Measurements from ENCODE around the gene TMEM208.

- TF ChIP-seq USF2 (IDR thresholded peaks at IDR 0.05), result no peak
- TF ChIP-seq JUNB (IDR thresholded peaks at IDR 0.05), result no peak
- TF ChIP-seq BHLHE40 (IDR thresholded peaks at IDR 0.05; ENCODE audit: low read depth, low read length), result no peak
- no peak for TF ChIP-seq EP300 (IDR thresholded peaks at IDR 0.05)
- TF ChIP-seq, protein P1, sequence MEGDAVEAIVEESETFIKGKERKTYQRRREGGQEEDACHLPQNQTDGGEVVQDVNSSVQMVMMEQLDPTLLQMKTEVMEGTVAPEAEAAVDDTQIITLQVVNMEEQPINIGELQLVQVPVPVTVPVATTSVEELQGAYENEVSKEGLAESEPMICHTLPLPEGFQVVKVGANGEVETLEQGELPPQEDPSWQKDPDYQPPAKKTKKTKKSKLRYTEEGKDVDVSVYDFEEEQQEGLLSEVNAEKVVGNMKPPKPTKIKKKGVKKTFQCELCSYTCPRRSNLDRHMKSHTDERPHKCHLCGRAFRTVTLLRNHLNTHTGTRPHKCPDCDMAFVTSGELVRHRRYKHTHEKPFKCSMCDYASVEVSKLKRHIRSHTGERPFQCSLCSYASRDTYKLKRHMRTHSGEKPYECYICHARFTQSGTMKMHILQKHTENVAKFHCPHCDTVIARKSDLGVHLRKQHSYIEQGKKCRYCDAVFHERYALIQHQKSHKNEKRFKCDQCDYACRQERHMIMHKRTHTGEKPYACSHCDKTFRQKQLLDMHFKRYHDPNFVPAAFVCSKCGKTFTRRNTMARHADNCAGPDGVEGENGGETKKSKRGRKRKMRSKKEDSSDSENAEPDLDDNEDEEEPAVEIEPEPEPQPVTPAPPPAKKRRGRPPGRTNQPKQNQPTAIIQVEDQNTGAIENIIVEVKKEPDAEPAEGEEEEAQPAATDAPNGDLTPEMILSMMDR (IDR thresholded peaks at IDR 0.05), result no peak
- TF ChIP-seq NR3C1 (IDR thresholded peaks at IDR 0.05), result no peak
- no peak for TF ChIP-seq HOXA7 (CRISPR knock-in tag; IDR thresholded peaks at IDR 0.05)
- TF ChIP-seq FOSL2 (IDR thresholded peaks at IDR 0.05), result no peak
- TF ChIP-seq FOSL2 (CRISPR knock-in tag; IDR thresholded peaks at IDR 0.05), result no peak
- TF ChIP-seq, protein P2, sequence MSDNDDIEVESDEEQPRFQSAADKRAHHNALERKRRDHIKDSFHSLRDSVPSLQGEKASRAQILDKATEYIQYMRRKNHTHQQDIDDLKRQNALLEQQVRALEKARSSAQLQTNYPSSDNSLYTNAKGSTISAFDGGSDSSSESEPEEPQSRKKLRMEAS (IDR thresholded peaks at IDR 0.05), result no peak
- TF ChIP-seq JUN (IDR thresholded peaks at IDR 0.05), result no peak
These were observed 11.2 kb upstream of the TMEM208 start for GRCh38 chr16:67215706-67216105.

All from A549 (cell line).